GM21717 (cell line): ENCODE results near the gene PRKCA.
"Not testable (repeated sequence)": the region's sequence is repeated elsewhere in the genome, so short reads cannot be mapped to it uniquely, and the experiment has no call there.

ENCODE experiments used
- ATAC-seq: cut with Tn5 transposase; IDR thresholded peaks from one replicate; pipeline ENCODE4 v1.9.1; 2021; ENCODE audit warnings: mild to moderate bottlenecking, moderate library complexity; ENCODE audit not compliant: unreplicated experiment

PRKCA gene

DNA sequence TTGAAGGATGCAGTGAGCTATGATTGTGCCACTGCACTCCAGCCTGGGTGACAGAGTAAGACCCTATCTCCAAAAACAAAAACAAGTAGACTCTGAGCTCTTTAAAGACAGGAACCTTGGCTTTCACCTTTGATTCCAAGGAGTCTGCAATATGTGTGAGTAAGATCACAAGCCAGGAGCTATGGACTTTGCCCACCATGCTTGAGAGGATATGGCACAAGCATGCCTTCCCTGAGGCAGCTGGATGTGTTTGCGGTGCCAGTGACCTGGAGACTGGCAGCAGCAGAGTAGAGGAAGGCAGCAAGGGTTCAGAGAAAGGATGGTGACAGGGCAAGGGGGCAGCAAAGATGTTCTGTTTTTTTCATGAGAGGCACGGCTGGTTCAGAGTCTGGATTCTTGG, 14.5 kb upstream of the PRKCA start:
- ATAC-seq: no peak

DNA sequence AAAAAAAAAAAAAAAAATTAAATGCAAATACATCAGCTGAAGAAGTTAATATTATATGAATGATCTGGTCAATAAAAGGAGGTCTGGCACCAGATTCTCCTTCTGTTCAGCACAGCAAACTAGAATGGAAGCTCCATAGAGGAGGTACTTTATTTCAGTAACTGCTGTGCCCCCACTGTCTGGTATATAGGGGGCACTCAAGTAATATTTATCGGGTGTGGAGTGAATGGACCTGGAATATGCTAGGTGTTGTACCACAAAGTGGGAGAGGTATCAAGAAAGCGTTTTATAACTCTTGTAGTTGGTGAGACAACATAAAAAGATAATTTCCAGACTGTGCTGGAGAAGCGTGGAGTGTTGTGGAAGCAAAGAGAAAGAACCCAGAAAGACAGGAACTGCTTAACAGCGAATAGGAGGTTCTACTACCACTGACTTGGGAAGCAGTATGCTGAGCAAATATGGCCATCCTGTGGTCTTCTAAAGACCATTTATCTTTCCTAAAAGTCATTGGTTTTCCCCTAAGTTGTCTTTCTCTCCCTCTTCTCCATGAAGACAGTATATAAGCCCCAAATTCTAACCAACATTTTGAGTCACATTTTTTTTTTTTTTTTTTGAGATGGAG, 12.2 kb upstream of the PRKCA start:
- ATAC-seq: no peak

DNA sequence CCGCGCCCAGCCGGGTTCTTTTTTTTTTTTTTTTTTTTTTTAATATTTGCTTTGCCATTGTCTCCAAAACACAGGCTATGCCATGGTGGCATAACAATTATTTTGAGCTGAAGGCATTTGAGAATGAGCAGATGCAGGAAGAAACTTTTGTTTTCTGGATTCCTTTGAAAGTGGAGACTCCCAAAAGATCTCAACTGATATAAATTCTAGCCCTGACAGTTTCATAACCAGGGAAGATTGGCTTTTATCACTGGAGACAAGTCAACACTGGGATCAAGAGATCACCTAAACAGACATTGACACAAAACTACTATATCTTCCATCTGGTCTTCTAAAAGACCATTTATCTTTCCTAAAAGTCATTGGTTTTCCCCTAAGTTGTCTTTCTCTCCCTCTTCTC, 10.1 kb upstream of the PRKCA start:
- no peak for ATAC-seq

DNA sequence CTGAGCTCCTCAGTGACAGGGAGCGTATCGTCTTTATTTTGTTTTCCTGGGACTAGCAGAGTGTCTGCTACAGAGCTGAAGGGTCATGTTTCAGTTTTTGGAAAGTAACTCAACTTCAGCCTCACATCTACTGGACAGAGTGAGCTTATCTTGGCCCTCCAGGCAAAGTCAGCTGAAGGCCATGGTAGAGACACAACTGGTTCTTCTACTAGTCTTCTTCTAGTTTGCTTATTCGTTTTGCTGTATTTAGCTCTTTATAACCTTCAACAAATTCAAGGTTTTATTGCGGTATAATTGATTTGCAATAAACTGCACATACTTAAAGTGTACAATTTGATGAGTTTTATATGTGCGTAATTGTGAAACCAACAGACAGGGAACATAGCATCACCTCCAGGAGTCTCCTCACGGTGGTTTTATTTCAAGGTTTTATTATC, 6.1 kb upstream of the PRKCA start:
- no peak for ATAC-seq

DNA sequence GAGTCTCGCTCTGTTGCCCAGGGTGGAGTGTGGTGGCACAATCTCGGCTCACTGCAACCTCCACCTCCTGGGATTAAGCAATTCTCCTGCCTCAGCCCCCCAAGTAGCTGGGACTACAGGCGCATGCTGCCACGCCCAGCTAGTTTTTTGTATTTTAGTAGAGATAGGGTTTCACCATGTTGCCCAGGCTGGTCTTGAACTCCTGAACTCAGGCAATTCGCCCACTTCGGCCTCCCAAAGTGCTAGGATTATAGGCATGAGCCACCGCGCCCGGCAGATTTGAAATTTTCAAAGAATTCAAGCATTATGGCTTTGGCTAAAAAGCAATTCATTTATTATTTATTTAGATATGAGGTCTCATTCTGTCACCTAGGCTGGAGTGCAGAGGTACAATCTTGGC, 5.0 kb upstream of the PRKCA start:
- not testable (repeated sequence) for ATAC-seq

DNA sequence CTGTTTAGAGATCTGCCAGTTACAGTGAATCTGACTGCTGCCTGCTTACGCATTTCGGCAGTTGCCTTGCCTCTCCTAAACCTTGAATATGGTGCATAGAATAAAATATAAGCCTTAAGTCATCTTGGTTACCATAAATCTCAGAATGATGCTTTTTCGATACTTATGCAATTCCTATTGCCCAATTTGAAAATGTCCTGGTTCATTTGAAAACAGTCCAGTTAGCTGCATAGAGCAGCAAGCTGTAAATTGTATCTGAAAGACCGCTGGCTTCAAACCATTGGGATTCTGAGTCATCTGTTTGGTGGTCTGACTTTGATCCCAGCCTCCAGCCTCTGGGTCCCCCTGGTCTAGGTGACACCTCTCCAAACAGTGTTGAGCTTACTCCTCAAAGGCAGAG, 2.7 kb upstream of the PRKCA start:
- ATAC-seq: no peak

DNA sequence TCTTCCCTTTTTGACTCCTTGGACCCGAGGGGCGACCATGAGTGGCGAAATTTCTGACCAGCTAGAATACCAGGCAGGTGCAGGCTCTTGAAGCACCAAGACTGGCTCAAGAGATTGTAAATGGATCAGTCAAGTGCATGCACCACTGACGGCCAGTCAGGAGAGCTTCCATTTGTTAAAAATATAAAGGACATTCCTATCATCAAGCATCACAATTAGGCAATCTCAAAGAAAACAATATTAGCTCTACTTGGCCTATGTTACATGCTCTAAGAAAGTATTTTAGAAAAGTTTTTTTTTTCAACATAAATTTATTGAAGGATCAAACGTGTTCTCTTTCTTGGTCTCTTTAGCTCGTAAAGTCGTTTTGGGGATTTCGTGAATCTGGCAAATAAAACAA, 1.5 kb upstream of the PRKCA start:
- ATAC-seq: no peak

DNA sequence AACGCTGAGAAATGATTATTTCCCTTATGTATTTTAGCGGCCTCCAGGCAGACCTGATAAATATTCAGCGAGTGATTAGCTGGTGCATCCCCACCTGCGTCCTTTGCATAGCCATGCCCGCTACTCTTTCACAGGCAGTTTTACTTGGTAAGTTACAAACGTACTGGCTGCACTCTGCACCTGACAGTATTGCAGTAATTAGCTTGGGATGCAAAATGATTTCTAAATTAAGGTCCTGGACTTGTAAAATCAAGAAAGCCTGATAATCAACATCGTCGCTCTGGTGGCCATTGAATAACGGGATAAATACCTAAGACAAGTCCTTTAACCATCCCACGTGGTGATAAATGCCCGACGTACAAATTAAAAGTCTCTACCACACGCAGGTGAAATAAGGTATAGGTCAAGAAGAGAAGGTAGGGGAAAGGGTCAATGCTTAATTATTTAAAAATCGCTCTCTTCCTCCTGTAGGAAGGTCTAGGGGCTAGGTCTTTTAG, 998 bp upstream of the PRKCA start:
- no peak for ATAC-seq

DNA sequence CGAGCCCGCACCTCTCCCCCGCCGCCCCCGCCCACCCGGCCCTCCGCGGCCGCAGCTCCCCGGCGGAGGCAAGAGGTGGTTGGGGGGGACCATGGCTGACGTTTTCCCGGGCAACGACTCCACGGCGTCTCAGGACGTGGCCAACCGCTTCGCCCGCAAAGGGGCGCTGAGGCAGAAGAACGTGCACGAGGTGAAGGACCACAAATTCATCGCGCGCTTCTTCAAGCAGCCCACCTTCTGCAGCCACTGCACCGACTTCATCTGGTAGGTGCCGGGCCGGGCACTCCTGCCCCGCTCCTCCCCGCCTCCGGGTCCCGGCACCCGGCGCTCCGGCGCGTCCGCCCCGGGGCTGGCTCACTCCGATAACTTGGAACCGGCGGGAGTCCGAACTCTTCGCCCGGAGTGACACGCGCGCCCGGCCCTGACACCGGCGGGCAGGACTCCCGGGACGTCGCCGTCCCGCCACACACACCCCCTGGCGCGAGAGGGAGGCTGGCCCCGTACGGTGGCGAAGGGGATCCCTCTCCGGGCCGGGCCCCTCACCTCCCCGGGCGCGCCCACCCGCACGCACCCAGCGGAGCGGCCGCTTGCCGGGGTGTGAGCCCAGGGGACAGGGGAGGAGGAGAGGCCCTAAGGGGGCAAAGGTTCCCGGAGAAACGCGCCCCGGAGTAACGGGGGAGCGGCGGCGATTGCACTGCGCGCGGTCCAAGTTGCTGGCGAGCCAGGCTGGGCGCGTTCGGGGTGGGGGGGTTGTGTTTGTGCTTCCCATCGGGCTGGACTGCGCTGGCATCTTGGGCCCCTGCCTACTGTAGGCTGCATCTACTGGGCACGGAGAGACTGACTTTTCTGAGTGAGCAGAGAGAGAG, 581 bp downstream of the PRKCA start:
- no peak for ATAC-seq

DNA sequence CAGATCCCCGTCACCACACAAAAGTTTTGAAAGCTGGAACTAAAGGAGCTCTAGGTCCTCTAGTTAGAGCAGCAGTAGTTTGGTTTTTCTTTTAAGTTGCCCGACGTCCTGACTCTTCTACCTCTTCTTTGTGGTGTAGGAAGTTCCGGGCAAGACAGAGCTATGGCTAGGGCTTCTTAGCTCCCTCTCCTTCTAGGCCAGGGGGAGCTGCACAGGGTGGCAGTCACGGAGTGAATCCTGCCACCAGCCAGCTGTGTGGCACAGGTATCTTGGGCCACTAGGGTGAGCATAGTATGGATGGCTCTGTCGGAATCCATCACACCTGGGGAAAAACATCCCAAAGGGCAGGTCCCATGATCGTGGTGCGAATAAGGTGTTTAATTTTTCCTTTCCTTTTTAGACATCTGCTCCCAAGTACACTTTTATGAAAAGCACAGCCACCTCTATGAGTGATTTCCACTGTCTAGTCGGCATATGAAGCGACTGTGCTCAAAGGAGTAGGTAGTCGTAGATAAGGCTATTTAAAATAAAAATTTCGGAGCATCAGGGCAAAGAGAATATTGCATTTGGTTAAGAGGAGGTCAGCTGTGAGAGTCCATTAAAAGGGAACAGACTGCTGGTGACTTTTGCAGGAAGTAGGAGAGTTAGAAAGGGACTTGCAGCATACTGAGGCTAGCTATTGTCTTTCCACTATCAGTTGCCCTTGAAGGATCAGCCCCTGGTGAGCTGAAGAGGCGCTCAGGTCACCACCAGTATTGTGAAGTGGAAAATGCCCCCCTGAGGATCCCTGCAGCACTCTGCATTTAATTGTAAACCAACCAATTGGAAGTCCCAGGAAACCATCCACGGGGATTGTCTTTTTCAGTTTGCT, 2.1 kb downstream of the PRKCA start:
- ATAC-seq: no peak

DNA sequence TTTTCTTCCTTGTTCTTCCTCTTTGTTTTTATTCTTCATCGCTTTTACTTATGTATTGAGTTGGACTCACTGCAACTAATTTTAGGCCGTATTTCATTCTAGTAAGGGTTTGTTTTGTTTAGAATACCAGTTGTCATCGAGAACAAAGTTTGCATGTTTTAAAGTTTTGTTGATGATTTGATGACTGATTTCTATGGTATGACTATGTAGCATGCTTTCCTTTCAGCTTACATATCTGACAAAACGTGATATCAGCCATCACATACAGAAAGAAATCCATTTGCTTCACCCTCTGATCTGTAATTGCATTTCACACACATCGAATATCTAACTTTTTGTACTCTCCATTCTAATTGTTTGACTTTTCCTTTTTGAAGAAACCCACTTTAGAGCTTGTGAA, 4.0 kb downstream of the PRKCA start:
- no peak for ATAC-seq

DNA sequence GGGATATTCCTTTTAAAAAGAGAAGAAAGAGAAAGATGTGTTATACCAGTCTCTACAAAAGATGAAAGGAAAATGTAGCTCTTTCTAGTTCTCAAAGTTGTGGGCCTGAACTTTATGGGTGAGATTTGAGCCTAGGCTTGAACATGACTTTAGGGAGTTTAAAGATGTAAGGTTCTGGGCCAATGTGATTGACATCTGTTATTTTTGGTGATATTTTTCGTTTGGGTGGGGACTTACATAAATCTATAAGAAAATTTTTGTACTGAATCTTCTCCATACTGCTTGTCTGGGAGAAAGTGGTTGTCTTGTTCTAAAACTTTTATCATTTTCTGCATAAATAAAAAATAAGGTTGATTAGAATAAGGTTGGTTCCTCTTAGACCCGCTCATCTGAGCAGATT, 4.8 kb downstream of the PRKCA start:
- no peak for ATAC-seq

DNA sequence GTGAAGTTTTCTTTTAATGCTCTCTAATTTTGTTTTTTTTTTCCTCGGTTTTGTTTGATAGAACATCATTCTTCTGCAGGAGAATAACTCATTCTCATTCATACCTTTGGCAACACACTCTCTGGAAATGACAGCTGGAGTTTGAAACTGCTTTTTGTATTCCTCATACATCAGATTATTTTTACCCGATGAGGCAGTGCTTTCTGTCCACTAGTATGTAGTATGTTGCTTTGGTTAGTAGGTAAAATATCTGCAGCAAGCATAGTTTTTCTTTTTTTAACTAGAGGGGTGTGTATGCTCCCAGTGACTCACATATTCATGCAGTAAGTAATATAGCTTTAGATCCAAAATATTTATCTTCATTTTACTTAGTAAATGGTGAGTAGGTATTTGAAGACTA, 6.4 kb downstream of the PRKCA start:
- no peak for ATAC-seq

DNA sequence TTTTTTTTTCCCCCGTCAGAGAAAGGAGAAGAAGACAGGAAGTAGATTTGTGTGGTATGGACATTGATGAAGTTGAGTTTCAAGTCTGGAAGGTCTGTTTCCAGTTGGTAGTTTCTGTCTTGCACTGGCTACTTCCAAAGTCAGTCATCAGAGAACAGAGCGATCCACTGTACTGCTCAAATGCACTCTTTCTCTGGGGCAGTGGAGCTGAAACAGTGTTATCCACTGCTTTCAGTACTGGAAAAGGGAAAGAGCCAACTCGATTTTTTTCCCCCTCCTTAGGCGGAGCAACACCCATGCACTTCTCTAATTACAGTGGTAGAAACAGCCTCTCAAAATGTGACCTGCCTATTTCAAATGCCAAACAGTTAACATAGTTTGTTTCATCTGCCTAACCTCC, 7.4 kb downstream of the PRKCA start:
- ATAC-seq: no peak

DNA sequence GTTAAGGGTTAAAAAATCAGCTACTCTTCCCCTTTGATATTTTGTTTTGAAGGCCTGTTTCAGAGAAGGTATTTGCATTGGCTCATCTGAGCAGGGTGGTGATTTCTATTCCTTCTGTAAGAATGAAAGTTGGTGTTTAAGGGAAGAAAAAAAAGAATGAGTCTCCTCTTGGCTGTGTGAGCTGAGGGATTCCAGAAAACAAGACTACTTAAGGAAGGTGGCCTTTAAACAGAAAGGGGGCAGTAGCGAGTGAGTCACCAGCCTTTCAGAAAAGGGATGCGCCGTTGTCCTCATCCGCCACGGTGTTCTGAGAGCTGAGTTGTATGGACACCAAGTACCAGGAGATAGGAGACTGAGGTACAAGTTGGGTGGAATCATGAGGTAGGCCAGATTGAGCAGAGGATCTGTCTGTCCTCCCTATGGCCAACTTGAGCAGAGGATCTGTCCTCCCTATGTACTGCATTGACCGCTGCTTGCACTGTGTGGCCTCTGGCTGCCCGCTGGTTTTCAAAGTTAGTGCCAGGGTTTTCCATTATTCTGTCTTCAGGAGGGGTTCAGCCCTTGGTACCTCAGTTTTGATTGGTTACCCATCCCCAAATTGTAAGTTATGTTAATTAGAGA, 8.2 kb downstream of the PRKCA start:
- no peak for ATAC-seq

DNA sequence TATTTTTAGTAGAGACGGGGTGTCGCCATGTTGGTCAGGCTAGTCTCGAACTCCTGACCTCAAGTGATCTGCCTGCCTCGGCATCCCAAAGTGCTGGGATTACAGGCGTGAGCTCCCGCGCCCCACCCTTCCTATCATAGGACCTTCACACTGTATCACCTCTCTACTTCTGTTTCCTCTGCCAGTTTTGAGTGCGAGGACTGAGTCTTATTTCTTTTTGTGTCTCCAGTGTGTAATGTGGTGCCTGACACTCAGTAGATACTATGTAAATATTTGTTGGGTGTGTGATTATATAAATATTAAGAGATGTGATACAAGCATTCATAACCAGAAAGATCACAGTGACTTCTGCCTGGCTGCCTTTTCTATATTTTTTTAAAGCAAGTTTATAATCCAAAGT, 10.5 kb downstream of the PRKCA start:
- no peak for ATAC-seq

DNA sequence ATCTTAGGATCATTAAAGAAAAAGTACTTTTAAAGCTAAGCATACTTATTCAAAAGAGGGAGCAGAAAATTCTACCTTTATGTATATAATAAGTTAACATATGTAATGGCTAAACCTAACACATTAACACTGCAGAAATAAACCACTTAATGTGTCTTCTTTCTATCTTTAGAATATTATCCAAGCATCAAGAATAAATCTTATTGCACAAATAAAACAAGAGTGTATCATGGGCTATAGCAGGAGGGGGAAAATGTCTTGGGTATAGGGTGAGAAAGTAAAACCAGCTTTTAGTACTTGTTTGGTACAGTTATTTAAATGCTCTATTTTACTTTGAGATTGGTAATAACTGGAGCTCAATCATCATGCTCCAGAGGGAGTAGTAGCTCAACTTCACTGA, 10.9 kb downstream of the PRKCA start:
- no peak for ATAC-seq

DNA sequence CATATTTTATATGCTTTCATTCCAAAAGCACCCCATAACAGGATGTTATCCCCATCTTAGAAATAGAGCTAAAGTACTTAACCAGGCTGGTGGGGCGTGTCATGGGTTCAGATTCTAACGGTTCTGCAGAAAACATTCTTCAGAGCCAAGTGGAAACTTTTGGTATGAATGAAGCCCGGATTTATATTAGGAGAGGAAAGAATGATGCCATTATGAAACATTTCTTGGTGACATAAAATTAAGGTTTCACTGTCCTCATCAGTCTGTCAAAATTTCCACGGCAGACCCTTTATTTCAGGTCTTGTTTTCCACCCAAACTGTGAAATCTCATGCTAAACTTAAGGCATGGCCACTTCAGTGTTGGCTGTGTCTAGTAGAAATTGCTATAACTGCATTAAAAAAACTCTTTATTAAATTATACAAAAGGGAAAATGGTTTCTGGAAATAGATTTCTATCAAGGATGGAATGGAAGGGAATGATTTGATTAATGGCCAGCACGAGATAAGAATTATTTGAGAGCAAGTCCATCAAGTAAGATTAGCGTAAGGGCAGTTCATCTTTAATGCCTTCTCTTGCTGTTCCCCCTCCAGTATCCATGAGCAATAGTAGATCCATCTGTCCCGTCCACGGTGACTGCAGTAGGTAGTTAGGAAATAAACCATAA, 11.7 kb downstream of the PRKCA start:
- ATAC-seq: no peak

DNA sequence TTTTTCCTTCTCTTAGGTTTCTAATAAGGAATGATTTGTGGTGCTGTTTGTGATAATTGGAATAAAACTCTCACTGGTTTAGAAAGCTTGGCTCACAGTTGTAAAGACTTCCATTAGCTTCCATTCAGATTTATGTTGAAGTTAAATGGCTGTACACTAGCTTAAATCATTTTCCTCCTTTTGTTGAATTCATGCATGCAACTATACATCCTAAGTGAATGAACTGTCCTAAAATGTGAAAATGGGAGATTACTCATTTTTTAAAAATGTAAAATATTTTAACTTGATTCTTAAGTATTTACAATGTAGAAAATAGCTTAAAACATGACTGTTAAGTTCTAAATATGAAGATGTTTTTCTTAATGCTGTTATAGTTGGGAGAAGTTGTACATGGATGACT, 15.2 kb downstream of the PRKCA start:
- ATAC-seq: no peak

DNA sequence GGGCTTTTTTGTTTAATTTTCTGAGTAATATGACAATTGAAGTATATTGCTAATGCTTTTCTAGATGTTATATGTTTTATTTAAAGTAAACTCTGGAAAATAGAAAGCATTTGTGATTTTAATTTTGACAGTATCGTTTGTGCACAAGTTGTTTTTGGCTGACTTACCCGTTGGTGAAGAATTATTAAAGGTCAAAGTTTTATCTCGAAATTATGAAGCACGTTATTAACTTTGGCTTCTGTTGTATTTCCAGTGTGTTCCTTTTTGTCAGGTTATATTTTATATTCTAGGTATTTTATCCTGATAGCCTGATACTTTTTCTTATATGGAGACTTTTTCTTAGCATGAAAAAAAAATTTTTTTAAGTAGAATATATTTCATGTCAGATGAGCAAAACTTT, 16.8 kb downstream of the PRKCA start:
- ATAC-seq: no peak

DNA sequence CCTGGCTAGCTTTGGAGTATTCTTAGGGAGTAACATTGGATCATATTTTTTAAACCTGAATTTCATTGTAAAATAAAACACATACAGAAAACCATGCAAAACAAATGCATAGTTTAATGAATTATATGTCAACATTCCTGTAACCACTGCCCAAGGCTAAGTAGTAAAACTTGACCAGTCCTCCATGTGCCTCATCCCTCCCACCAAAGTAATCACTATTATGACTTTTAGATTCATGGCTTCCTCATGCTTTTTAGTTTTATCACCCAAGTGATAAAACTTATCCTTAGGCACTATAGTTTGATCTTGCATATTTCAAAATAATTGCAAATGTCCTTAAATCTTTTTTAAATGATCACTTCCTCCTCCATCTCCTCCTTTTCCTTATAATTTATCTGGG, 20.4 kb downstream of the PRKCA start:
- no peak for ATAC-seq
